ENCODE measurements around the gene C1orf159. TPM values are rescaled to one million over a fixed set of nuclear protein-coding genes. Genes with fewer than 3 reads are reported as not detected.

Gene C1orf159
- total RNA-seq = 9.7 TPM
- long read RNA-seq, partial matches to known transcripts = 0 of 8 reads
- long read RNA-seq, other reads (novel, unspliced or antisense) = 6 of 8 reads

DNA sequence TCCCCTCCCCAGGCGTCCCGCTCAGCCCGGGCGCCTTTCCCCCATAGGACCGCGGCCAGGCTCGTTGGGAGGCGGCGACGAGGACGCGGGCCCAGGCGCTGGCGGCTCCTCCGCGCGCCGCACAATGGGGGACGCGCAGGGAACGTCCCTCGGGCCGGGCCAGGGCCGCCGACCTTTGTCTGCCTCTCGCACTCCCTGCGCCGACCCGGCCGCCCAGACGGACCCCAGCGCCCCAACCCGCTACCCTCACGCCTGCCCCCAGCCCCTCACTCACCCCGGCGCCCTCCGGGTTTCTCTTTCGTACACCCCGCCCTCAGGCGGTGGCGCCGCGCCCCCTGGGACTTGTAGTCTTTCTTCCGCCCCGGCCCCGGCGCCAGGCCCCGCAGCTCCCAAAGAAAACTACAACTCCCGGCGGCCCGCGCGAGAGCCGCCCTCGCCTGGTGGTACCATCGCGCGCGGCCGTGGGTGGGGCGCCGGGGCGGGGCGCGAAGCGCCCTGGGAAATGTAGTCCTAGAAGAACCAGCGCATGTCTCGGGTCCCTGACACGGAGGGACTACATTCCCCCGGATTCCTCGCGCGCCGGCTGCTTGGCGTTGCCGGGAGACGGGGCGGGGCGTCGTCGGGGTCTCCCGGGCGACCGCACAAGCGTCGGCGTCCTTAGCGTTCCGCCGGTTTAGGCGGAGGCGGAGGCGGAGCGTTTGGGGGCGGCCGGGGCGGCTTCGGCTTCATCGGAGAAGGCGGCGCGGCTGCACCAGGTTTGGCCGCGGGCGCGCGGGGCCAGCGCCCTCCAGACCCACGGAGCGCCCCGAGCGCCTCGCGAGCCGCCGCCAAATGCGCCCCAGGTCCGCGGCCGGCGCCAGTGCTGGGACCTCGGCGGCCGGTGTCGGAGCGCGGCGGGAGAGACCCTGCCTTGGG is at the start of gene C1orf159:
C1orf159 (minus strand) TSS at position 304 of the 915 bp plus-strand sequence. CDS start 24,546 bp downstream, outside the sequence.
- H3K27me3 ChIP-seq = peaks cover 9% of the 10 kb centered on the region
- H3K27ac ChIP-seq = peak within 1 kb of the TSS; percentile 68
- intact Hi-C loops (cut with DNase I) = no loop called here
- peak within 1 kb of the TSS; percentile 90 for H3K4me3 ChIP-seq
- peaks cover 8% of the 10 kb centered on the region for H3K4me1 ChIP-seq
- peak; percentile 99 for DNase-seq
- TF ChIP-seq, protein P1, sequence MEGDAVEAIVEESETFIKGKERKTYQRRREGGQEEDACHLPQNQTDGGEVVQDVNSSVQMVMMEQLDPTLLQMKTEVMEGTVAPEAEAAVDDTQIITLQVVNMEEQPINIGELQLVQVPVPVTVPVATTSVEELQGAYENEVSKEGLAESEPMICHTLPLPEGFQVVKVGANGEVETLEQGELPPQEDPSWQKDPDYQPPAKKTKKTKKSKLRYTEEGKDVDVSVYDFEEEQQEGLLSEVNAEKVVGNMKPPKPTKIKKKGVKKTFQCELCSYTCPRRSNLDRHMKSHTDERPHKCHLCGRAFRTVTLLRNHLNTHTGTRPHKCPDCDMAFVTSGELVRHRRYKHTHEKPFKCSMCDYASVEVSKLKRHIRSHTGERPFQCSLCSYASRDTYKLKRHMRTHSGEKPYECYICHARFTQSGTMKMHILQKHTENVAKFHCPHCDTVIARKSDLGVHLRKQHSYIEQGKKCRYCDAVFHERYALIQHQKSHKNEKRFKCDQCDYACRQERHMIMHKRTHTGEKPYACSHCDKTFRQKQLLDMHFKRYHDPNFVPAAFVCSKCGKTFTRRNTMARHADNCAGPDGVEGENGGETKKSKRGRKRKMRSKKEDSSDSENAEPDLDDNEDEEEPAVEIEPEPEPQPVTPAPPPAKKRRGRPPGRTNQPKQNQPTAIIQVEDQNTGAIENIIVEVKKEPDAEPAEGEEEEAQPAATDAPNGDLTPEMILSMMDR (IDR thresholded peaks at IDR 0.05) = no peak
- peak; percentile 99 for ATAC-seq
- H3K36me3 ChIP-seq = no peaks in the 10 kb centered on the region
- H3K9me3 ChIP-seq = no peaks in the 10 kb centered on the region

DNA sequence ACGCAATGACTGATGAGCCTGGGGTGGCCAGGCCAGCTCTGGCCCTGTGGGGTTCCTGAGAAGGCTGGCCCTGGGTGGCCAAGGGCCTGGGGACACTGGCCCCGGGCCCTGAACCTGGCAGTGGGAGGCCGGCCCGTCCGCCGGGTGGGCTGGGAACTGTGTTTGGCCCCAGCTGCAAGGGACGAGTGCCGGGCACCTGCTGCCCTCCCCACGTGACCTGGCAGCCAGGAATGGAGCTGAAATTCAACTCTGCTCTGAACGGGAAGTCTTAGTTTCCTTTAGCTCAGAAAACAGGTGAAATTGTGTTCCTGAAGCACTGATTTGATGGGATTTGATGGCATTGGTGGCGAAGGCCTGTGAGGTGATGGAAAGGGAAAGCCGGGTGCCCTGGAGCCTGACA is 49.6 kb upstream of the C1orf159 start:
- intact Hi-C loops (cut with DNase I) = no loop called here
- Histone ChIP-seq H3K36me3 (no peaks in the 10 kb centered on the region), H3K27me3 (peaks cover 15% of the 10 kb centered on the region), H3K9me3 (no peaks in the 10 kb centered on the region), H3K4me1 (peaks cover 4% of the 10 kb centered on the region), H3K27ac (no peak overlapping the region), H3K4me3 (no peak overlapping the region)
- no peak for DNase-seq
- no peak for ATAC-seq
- TF ChIP-seq, protein P1 (IDR thresholded peaks at IDR 0.05) = no peak

DNA sequence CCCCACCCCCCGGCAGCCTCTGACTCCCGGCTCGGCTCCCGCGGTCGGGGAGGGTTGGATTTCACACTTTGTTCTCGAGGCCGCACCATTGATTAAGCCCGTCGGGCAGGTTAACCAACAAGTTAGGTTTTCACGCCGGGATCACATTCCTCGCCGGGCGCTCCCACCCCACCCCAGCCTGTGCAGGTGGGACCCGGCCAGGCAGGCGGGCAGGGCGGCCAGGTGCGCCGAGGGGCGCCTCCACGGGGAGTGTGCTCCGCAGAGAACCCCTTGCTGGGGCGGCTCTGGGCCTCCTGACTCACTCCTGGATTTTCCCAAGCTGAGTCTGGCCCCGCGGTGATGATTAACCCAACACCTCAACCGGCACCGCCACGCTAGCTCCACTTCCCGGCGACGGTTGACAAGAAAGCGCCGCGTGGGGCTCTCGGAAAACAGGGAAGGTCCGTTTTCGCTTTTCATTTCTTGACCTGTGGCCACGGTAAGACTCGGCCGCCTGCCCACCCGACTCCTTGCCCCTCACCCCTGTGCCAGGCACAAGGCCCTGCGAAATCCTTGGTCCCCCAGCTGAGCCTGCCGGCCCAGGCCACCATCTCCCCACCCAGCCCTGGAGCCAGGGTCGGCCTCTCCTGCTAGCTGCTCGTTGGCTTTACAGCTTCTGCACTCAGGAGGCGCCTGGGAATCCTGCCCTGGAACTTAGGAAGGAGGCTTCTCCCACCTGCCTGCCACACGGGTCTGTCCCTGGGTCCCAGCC is 49.0 kb upstream of the C1orf159 start:
- peak overlapping the region; percentile 48 for H3K4me3 ChIP-seq
- TF ChIP-seq, protein P1 (IDR thresholded peaks at IDR 0.05) = no peak
- no peaks in the 10 kb centered on the region for H3K36me3 ChIP-seq
- H3K27me3 ChIP-seq = peaks cover 14% of the 10 kb centered on the region
- ATAC-seq (no peak), DNase-seq (no peak)
- H3K9me3 ChIP-seq = no peaks in the 10 kb centered on the region
- intact Hi-C loops (cut with DNase I) = no loop called here
- no peak overlapping the region for H3K27ac ChIP-seq
- H3K4me1 ChIP-seq = peaks cover 4% of the 10 kb centered on the region

DNA sequence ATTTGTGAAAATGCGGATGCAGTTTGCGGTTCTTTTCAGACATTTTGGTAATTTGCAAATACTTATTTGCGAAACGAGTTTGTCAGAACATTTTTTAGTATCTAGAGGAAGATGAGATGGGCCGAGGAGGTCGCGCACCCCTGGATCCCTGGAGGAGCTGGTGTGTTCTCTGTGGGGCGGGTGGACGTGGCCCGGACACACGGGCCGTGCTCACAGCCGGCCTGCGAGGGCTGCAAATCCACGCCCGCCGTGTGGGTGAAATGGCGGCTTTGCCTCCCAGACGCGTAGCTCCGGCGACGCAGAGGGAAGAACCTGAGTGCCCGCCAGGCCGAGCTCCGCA is 48.4 kb upstream of the C1orf159 start:
- TF ChIP-seq, protein P1 (IDR thresholded peaks at IDR 0.05) = no peak
- intact Hi-C loops (cut with DNase I) = no loop called here
- ATAC-seq (no peak), DNase-seq (no peak)
- Histone ChIP-seq H3K27me3 (peaks cover 8% of the 10 kb centered on the region), H3K4me1 (peaks cover 4% of the 10 kb centered on the region), H3K27ac (no peak overlapping the region), H3K36me3 (no peaks in the 10 kb centered on the region), H3K9me3 (no peaks in the 10 kb centered on the region), H3K4me3 (peak overlapping the region; percentile 48)

DNA sequence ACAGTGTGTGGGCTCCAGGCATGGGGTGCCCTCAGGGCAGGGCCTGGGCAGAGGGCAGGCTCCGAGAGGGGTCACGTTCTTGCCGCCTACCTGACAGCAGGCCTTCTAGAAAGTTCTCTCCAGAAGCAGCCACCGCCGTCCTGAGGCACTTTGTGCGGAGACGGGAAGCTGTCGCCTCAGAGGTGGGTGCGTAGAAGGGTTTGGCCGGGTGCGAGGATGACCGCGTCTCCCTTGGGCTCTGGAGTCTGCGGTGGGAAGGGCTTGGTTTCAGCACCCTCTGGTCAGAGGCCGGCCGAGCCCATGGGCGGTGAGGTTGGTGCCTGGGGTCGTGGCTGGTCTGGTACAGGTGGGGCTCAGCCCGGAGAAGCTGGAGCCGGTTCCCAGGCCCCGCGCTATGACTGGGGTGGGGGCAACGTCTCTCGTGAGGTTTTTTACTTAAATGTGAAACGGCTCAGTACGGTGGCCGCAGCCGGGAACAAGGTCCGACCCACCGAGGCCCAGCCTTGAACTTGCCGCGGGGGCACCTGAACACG is 47.7 kb upstream of the C1orf159 start:
- intact Hi-C loops (cut with DNase I) = no loop called here
- TF ChIP-seq, protein P1 (IDR thresholded peaks at IDR 0.05) = no peak
- H3K36me3 ChIP-seq = no peaks in the 10 kb centered on the region
- ATAC-seq = no peak
- H3K27ac ChIP-seq = peak overlapping the region; percentile 66
- H3K27me3 ChIP-seq = peaks cover 1% of the 10 kb centered on the region
- peak overlapping the region; percentile 48 for H3K4me3 ChIP-seq
- H3K4me1 ChIP-seq = peaks cover 7% of the 10 kb centered on the region
- H3K9me3 ChIP-seq = no peaks in the 10 kb centered on the region
- DNase-seq = no peak

Measured in upper lobe of right lung (tissue), 1 donor.